T-cell (primary cell): ENCODE data around the gene GALNTL6. TPM values are rescaled to one million over a fixed set of nuclear protein-coding genes. Genes with fewer than 3 reads are reported as not detected.

Experiments used
- ATAC-seq, 4 experiments: fragments of 200-7000 bp in 3 of 4; fragments of 150-1000 bp in 1 of 4; cut with Tn5 transposase; replicated peaks in 1 of 4; 1 replicate in 3 of 4; 2 replicates in 1 of 4; pipeline ENCODE4 v1.10.0; 2021; ENCODE audit warnings: moderate library complexity in 3 of 4, mild to moderate bottlenecking in 2 of 4, moderate number of reproducible peaks in 1 of 4
- CTCF ChIA-PET, 2 donors: fragments of 300-600 bp; sonication (Branson Sonifier 250); formaldehyde crosslinking; loops; one replicate each; lab custom pipeline; 2022; ENCODE audit warnings: antibody characterized with exemption in 2 of 2; lab: Charles Lee
- POLR2A ChIA-PET, 2 donors: fragments of 300-600 bp; sonication (Branson Sonifier 250); formaldehyde crosslinking; loops; one replicate each; lab custom pipeline; 2022; ENCODE audit warnings: antibody characterized with exemption in 2 of 2; lab: Charles Lee
- DNase-seq, 35 experiments: peaks; one replicate each; pipeline versions ENCODE4 v3.0.0 to v3.0.0-alpha.2; 2013 to 2023
- H3K27ac ChIP-seq: one replicate; pipeline ENCODE4 v1.5.1; 2013; ENCODE audit warnings: low read length
- H3K27me3 ChIP-seq, 2 experiments: replicated peaks in 1 of 2; 1 replicate in 1 of 2; 2 replicates in 1 of 2; pipeline versions ENCODE4 v1.6.1 to v1.7.0; 2013; ENCODE audit warnings: low read length in 1 of 2, mixed read lengths in 1 of 2; ENCODE audit not compliant: control insufficient read depth in 2 of 2, insufficient read depth in 2 of 2; ENCODE audit errors: extremely low read depth in 1 of 2
- H3K36me3 ChIP-seq, 2 donors: 1 replicate in 1 of 2; 2 replicates in 1 of 2; pipeline versions ENCODE4 v1.6.1 to v1.7.0; 2013; ENCODE audit warnings: low read length in 1 of 2; ENCODE audit not compliant: control insufficient read depth in 2 of 2, insufficient read depth in 1 of 2; ENCODE audit errors: extremely low read depth in 1 of 2
- H3K4me1 ChIP-seq, 2 experiments: 1 replicate in 1 of 2; 2 replicates in 1 of 2; pipeline versions ENCODE4 v1.6.1 to v1.7.0; 2013; ENCODE audit warnings: low read length in 2 of 2, mixed read lengths in 1 of 2; ENCODE audit not compliant: insufficient read depth in 2 of 2, control insufficient read depth in 1 of 2; ENCODE audit errors: extremely low read depth in 1 of 2
- H3K4me3 ChIP-seq, 2 donors: 1 replicate in 1 of 2; 2 replicates in 1 of 2; pipeline versions ENCODE4 v1.5.1 to v1.7.0; 2013; ENCODE audit warnings: mild to moderate bottlenecking in 2 of 2, low read length in 1 of 2, moderate library complexity in 1 of 2; ENCODE audit not compliant: control insufficient read depth in 1 of 2; ENCODE audit errors: extremely low read depth in 1 of 2
- H3K9me3 ChIP-seq: 2 replicates; pipeline ENCODE4 v1.7.0; 2013
- H3K27ac Mint-ChIP-seq, 2 donors: one replicate each; pipeline ENCODE4 v1.8.0; 2020 to 2021; ENCODE audit warnings: mild to moderate bottlenecking in 2 of 2, mixed read lengths in 2 of 2
- H3K27me3 Mint-ChIP-seq, 2 donors: one replicate each; pipeline ENCODE4 v1.8.0; 2021 to 2022; ENCODE audit warnings: mixed read lengths in 2 of 2
- H3K36me3 Mint-ChIP-seq: one replicate; pipeline ENCODE4 v1.8.0; 2021; ENCODE audit warnings: mixed read lengths
- H3K4me1 Mint-ChIP-seq, 3 donors: one replicate each; pipeline ENCODE4 v1.8.0; 2020 to 2022; ENCODE audit warnings: mixed read lengths in 3 of 3, mild to moderate bottlenecking in 1 of 3
- H3K4me3 Mint-ChIP-seq, 3 donors: one replicate each; pipeline ENCODE4 v1.8.0; 2020 to 2022; ENCODE audit warnings: mild to moderate bottlenecking in 3 of 3, mixed read lengths in 3 of 3, moderate library complexity in 3 of 3
- H3K9me3 Mint-ChIP-seq, 3 donors: one replicate each; pipeline ENCODE4 v1.8.0; 2020 to 2022; ENCODE audit warnings: mixed read lengths in 3 of 3
- WGBS: methylation state at CpG from one replicate; pipeline ENCODE4 v1.1.5; 2013; ENCODE audit warnings: missing lambda C conversion rate; ENCODE audit not compliant: insufficient coverage; 5-methylcytosine and 5-hydroxymethylcytosine counted together
- total RNA-seq, 35 experiments: library from RNA in 6 of 35; stranded (reverse) in 6 of 35; fragments of 120-200 nt in 1 of 35; gene quantifications; one replicate each; pipeline versions ENCODE4 v1.2.1 to v1.2.4 and lab custom pipeline; 2013 to 2026

The GALNTL6 gene
- total RNA-seq, 5 donors from 2014 or later (not counting 1 experiment from before 2014, with no cell fraction given): not detected

DNA sequence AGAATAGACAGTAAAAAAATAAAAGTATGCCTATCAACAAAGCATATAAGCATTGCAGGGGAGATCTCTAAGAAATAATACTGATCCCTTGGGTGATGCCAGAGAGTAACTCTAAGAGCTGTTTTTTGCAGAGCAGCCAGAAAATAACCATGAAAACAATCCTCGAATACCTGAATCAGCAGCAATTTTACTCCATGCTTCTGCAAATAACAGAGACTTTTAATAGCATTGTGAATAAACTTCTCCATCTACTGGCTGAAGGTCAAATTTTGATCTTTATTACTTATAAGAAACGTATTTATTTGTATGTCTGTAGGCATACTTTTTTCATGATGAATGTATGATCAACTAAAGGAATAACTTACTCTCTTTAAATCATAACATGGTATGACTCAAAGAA is 334.5 kb downstream of the GALNTL6 start:
- ChIA-PET POLR2A (no interaction called here), CTCF (no interaction called here)
- no peaks in the 10 kb centered on the region for H3K27me3 ChIP-seq
- H3K27me3 Mint-ChIP-seq: no peaks in the 10 kb centered on the region
- H3K27ac Mint-ChIP-seq: no peak overlapping the region
- H3K27ac ChIP-seq: no peak overlapping the region
- no CpG with 5 or more reads among the region's 2 CpGs for WGBS
- H3K36me3 Mint-ChIP-seq: no peaks in the 10 kb centered on the region
- H3K4me1 Mint-ChIP-seq: no peaks in the 10 kb centered on the region
- H3K4me3 ChIP-seq: no peak overlapping the region
- no peaks in the 10 kb centered on the region for H3K4me1 ChIP-seq
- ATAC-seq: no peak
- H3K4me3 Mint-ChIP-seq: no peak overlapping the region
- no peaks in the 10 kb centered on the region for H3K9me3 ChIP-seq
- no peak for DNase-seq
- no peaks in the 10 kb centered on the region for H3K36me3 ChIP-seq
- H3K9me3 Mint-ChIP-seq: peaks cover 0 to 6% (median 1%) of the 10 kb centered on the region in 3 donors

DNA sequence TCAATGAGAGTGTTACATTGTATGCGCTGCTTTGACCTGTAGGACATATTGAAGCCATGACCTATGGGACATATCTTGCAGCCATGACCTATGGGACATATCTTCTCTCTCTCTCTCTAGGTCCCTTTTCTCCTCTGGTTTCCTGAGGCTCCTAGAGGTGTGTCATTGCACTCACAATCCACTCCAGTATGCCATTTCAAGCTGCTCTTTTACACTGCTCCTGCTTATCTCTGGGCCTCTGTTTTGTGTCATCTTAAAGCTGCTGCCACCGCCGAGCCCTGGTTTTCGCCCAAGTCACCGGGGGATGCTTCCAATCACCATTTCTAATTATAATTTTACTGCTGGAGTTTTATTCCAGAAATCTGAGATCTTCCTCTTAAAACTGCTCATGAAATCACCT is 336.1 kb downstream of the GALNTL6 start:
- WGBS: 80% methylated on average over 1 of the region's 5 CpGs

DNA sequence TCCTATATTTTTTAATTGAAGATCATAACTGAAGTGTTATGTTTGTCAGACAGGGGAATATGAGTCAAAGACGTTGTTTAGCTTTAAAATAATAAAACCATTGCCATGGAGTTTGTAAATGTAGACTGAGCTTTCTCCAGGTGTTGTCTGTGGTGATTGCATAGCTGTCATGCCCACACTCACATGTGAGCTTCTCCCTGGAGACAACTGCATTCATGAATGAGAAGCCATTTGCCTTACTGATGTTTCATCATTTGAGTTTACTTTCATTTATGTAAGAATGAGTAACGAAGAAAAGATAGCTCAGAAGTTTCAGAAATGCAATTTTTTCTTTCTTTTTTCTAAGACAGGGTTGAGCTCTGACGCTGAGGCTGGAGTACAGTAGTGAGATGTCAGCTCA is 339.1 kb downstream of the GALNTL6 start:
- Histone ChIP-seq H3K27ac (no peak overlapping the region), H3K9me3 (no peaks in the 10 kb centered on the region), H3K4me3 (no peak overlapping the region), H3K36me3 (no peaks in the 10 kb centered on the region), H3K4me1 (no peaks in the 10 kb centered on the region), H3K27me3 (no peaks in the 10 kb centered on the region)
- 33% methylated on average over 1 of the region's 3 CpGs for WGBS
- Mint-ChIP-seq H3K9me3 (peaks cover 6 to 9% (median 6%) of the 10 kb centered on the region in 3 donors), H3K4me1 (no peaks in the 10 kb centered on the region), H3K36me3 (no peaks in the 10 kb centered on the region), H3K27ac (no peak overlapping the region), H3K27me3 (no peaks in the 10 kb centered on the region), H3K4me3 (no peak overlapping the region)
- no peak for DNase-seq
- ChIA-PET CTCF (no interaction called here), POLR2A (no interaction called here)
- ATAC-seq: no peak

More for the DNA sequence above, 336.1 kb downstream of the GALNTL6 start:
- H3K9me3 Mint-ChIP-seq: peaks cover 0 to 6% (median 6%) of the 10 kb centered on the region in 3 donors
- DNase-seq (no peak), ATAC-seq (no peak)
- Histone ChIP-seq H3K36me3 (no peaks in the 10 kb centered on the region), H3K27ac (no peak overlapping the region), H3K9me3 (no peaks in the 10 kb centered on the region), H3K27me3 (no peaks in the 10 kb centered on the region), H3K4me1 (no peaks in the 10 kb centered on the region), H3K4me3 (no peak overlapping the region)
- no peaks in the 10 kb centered on the region for H3K36me3 Mint-ChIP-seq
- no peaks in the 10 kb centered on the region for H3K4me1 Mint-ChIP-seq
- no peak overlapping the region for H3K4me3 Mint-ChIP-seq
- H3K27ac Mint-ChIP-seq: no peak overlapping the region
- CTCF ChIA-PET: no interaction called here
- POLR2A ChIA-PET: no interaction called here
- no peaks in the 10 kb centered on the region for H3K27me3 Mint-ChIP-seq

DNA sequence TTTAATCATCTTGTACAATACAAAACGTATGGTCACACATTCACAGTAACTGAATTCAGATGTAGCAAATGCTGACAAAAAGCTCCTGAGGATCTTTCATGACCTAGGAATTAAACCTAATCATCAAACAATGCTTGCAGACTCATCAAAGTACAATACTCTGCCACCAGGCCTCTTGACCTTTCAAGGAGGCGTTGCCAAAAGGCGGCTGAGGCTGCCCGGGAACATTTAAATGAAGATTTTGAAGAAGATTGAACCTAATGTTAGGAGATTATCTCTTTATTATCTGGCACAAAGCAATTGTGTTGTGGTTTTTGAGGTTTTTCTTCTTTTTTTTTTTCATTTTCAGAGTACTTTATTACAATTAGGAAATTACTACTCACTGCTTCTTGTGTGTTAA is 340.5 kb downstream of the GALNTL6 start:
- no peak overlapping the region for H3K4me3 Mint-ChIP-seq
- H3K9me3 Mint-ChIP-seq: peaks cover 6 to 9% (median 6%) of the 10 kb centered on the region in 3 donors
- Histone ChIP-seq H3K4me3 (no peak overlapping the region), H3K4me1 (no peaks in the 10 kb centered on the region), H3K27ac (no peak overlapping the region), H3K36me3 (no peaks in the 10 kb centered on the region), H3K27me3 (no peaks in the 10 kb centered on the region), H3K9me3 (no peaks in the 10 kb centered on the region)
- WGBS: no CpG with 5 or more reads among the region's 4 CpGs
- no peaks in the 10 kb centered on the region for H3K4me1 Mint-ChIP-seq
- ATAC-seq: no peak
- H3K27me3 Mint-ChIP-seq: no peaks in the 10 kb centered on the region
- ChIA-PET POLR2A (no interaction called here), CTCF (no interaction called here)
- no peak for DNase-seq
- no peaks in the 10 kb centered on the region for H3K36me3 Mint-ChIP-seq
- H3K27ac Mint-ChIP-seq: no peak overlapping the region

DNA sequence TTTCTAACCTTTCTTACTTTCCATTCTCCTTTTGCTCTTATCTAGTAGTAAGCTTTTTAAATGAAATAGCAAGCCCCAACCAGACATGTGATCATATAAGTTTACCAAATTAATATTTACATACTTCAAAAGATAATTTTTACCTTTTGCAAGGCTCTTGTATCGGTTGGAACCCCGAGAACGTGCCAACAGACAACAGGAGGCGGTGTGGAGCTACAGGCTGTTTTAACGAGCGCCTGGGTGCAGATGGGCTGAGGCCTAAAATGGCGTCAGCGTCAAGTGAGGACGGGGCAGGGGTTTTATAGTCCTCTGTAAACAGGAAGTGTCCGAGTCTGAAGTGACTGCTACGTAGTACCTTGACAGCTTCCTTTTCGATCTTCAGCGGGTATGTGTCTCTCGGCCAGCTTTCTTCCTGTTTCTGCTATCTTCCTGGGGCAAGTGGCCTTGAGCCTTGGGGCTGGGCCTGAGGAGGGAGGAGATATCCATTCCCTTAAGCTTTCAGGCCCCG is 342.7 kb downstream of the GALNTL6 start:
- DNase-seq: no peak
- peaks cover 6 to 14% (median 13%) of the 10 kb centered on the region in 3 donors for H3K9me3 Mint-ChIP-seq
- no peaks in the 10 kb centered on the region for H3K36me3 Mint-ChIP-seq
- H3K27ac Mint-ChIP-seq: no peak overlapping the region
- Histone ChIP-seq H3K9me3 (no peaks in the 10 kb centered on the region), H3K27ac (no peak overlapping the region), H3K4me1 (no peaks in the 10 kb centered on the region), H3K36me3 (no peaks in the 10 kb centered on the region), H3K4me3 (no peak overlapping the region), H3K27me3 (no peaks in the 10 kb centered on the region)
- H3K4me3 Mint-ChIP-seq: no peak overlapping the region
- ATAC-seq: no peak
- no peaks in the 10 kb centered on the region for H3K4me1 Mint-ChIP-seq
- CTCF ChIA-PET: no interaction called here
- H3K27me3 Mint-ChIP-seq: no peaks in the 10 kb centered on the region
- WGBS: 92% methylated on average over 10 of the region's 15 CpGs
- POLR2A ChIA-PET: no interaction called here

DNA sequence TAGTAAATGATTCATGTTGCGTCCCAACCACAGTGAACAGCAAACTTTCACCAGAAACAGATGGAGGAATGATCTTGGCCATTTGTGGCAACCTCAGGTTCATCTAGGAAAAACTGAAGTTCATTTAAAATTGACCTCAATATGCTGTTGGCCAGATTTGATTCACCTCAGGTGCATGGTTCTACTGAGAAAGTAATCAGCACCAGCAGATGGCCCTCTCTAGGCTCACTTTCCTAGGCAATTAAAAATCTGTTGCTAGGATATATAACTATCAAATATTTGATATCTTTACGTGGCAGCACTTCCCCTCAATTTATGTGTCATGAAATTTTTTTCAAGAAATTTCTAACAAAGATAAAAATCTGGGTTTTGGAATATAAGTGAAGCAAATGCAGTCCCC is 344.7 kb downstream of the GALNTL6 start:
- no peak overlapping the region for H3K4me3 Mint-ChIP-seq
- Histone ChIP-seq H3K27ac (no peak overlapping the region), H3K4me1 (no peaks in the 10 kb centered on the region), H3K36me3 (no peaks in the 10 kb centered on the region), H3K27me3 (no peaks in the 10 kb centered on the region), H3K4me3 (no peak overlapping the region), H3K9me3 (no peaks in the 10 kb centered on the region)
- POLR2A ChIA-PET: no interaction called here
- H3K27me3 Mint-ChIP-seq: no peaks in the 10 kb centered on the region
- DNase-seq (no peak), ATAC-seq (no peak)
- CTCF ChIA-PET: no interaction called here
- no peak overlapping the region for H3K27ac Mint-ChIP-seq
- H3K4me1 Mint-ChIP-seq: no peaks in the 10 kb centered on the region
- H3K36me3 Mint-ChIP-seq: no peaks in the 10 kb centered on the region
- WGBS: no CpG with 5 or more reads among the region's 2 CpGs
- H3K9me3 Mint-ChIP-seq: peaks cover 3 to 14% (median 13%) of the 10 kb centered on the region in 3 donors

DNA sequence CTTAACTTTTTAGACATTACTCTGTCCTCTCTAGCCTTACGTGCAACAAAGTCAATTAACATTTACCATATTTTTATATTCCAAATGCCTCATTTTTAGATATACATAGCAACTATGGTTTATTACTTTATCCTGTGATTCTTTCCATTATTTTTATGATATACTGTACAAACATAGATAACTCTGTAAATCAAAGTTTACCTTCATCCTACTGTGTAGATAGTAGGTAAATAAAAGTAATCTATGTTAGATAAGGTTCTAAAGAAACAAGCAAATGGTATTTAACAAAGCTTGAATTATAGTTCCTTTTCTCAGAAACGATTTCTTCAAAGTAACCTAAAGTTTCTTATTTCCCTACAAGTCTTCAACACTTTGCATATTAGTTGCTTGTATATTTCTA is 350.0 kb downstream of the GALNTL6 start:
- Mint-ChIP-seq H3K36me3 (no peaks in the 10 kb centered on the region), H3K27ac (no peak overlapping the region), H3K4me1 (no peaks in the 10 kb centered on the region), H3K4me3 (no peak overlapping the region), H3K27me3 (no peaks in the 10 kb centered on the region), H3K9me3 (peaks cover 9 to 18% (median 11%) of the 10 kb centered on the region in 3 donors)
- Histone ChIP-seq H3K27me3 (no peaks in the 10 kb centered on the region), H3K4me1 (no peaks in the 10 kb centered on the region), H3K9me3 (no peaks in the 10 kb centered on the region), H3K27ac (no peak overlapping the region), H3K4me3 (no peak overlapping the region), H3K36me3 (no peaks in the 10 kb centered on the region)
- DNase-seq: no peak
- WGBS: no CpG with 5 or more reads among the region's 2 CpGs
- CTCF ChIA-PET: no interaction called here
- ATAC-seq: no peak
- POLR2A ChIA-PET: no interaction called here
